OCI-LY3 (cell line): Measurements from ENCODE around the gene SYNDIG1L.

Experiments used
- EZH2phosphoT487 ChIP-seq: fragments of 200-600 bp; shearing (Covaris generic); IDR thresholded peaks from 2 replicates; pipeline ENCODE4 v1.6.1; 2018; ENCODE audit warnings: antibody characterized with exemption, mixed run types, low read depth
- TF ChIP-seq, protein P1 (sequence below): fragments of 200-600, 300-600 bp; sonication (generic); IDR thresholded peaks from 2 replicates; pipeline ENCODE4 v1.5.1; 2014; ENCODE audit warnings: antibody characterized with exemption, low read length, low read depth

DNA sequence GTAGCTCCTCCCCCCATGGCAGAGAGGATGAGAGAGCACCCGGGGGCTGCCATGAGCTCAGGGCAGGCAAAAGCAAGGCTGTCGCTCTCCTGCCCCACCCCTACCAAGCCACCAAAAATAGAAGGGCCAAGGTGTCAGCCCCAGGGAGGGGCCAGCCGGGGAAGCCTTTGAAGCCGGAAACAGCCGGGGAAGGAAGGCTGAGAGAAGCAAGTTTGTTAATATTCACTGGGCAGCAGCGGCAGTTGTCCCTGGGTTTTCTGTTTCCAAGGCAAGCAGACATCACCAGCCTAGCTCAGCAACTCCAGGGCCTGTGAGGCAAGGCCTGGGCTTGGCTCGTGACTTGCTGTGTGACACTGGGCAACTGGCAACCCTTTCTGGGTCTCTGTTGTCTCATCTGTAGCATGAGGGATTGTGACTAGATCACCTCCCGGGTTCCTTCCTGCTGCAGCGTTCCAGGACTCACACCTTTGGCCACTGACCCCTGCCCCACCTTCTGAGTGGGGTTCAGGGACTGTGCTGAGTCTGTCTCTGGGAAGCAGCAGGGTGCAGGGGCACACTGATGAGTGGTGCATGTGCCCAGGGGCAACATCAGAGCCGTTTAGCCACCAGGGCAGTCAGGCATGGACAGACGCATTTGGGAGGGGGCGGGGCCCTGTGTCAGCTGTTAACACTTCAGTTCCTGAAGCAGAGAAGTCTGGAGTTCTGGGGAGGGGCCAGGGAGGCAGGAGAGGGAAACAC lies 24.3 kb downstream of the SYNDIG1L start:
- TF ChIP-seq, protein P1, sequence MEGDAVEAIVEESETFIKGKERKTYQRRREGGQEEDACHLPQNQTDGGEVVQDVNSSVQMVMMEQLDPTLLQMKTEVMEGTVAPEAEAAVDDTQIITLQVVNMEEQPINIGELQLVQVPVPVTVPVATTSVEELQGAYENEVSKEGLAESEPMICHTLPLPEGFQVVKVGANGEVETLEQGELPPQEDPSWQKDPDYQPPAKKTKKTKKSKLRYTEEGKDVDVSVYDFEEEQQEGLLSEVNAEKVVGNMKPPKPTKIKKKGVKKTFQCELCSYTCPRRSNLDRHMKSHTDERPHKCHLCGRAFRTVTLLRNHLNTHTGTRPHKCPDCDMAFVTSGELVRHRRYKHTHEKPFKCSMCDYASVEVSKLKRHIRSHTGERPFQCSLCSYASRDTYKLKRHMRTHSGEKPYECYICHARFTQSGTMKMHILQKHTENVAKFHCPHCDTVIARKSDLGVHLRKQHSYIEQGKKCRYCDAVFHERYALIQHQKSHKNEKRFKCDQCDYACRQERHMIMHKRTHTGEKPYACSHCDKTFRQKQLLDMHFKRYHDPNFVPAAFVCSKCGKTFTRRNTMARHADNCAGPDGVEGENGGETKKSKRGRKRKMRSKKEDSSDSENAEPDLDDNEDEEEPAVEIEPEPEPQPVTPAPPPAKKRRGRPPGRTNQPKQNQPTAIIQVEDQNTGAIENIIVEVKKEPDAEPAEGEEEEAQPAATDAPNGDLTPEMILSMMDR: no peak
- no peak for TF ChIP-seq EZH2phosphoT487
